H1 (cell line): Measurements from ENCODE around the gene NHERF2. TPM values are rescaled to one million over a fixed set of nuclear protein-coding genes. Genes with fewer than 3 reads are reported as not detected.

Experiments
- ASH2L ChIP-seq: fragments of 200-600, 300-600 bp; sonication (generic); IDR thresholded peaks from one replicate; pipeline ENCODE4 v1.7.1; 2017; ENCODE audit warnings: low read length
- BCL11A ChIP-seq, 2 experiments: IDR thresholded peaks; one replicate each; pipeline ENCODE4 v1.6.1; 2011; ENCODE audit warnings: low read depth in 2 of 2, low read length in 2 of 2, mild to moderate bottlenecking in 2 of 2
- CBX8 ChIP-seq: fragments of 300-800, 300-1000 bp; sonication (generic); IDR thresholded peaks from 2 replicates; pipeline ENCODE4 v1.7.1; 2016; ENCODE audit warnings: low read depth, low read length, borderline replicate concordance
- CHD1 ChIP-seq: IDR thresholded peaks from 2 replicates; pipeline ENCODE4 v1.6.1; 2012; ENCODE audit warnings: low read depth, low read length, improper control_type of control experiment
- RNF2 ChIP-seq: fragments of 200-900, 300-1000 bp; sonication (generic); IDR thresholded peaks from 2 replicates; pipeline ENCODE4 v1.7.1; 2016; ENCODE audit warnings: borderline replicate concordance, low read depth, mild to moderate bottlenecking, antibody characterized with exemption, low read length; ENCODE audit not compliant: poor library complexity, severe bottlenecking; ENCODE audit errors: missing control alignments
- SIX5 ChIP-seq: IDR thresholded peaks from 2 replicates; pipeline ENCODE4 v1.6.1; 2011; ENCODE audit warnings: mild to moderate bottlenecking, low read depth, low read length
- polyA plus RNA-seq, 7 experiments: library from polyadenylated mRNA; depleted of rRNA in 3 of 7; stranded (reverse) in 5 of 7; unstranded in 2 of 7; fragments of >200 nt in 5 of 7; fragments of 200-250 nt in 2 of 7; gene quantifications; 1 replicate in 5 of 7; 2 replicates in 1 of 7; 4 replicates in 1 of 7; pipeline versions ENCODE4 v1.2.1 to v1.2.3, GENCODE V29; 2011 to 2013; ENCODE audit warnings: missing spikeins in 2 of 7, mixed read lengths in 2 of 7
- total RNA-seq: library from RNA; stranded (reverse); fragmentation: NEBNext Ultra II Directional; extraction: Animal tissue kit (Norgen Biotek cat#: 25700); gene quantifications from 2 replicates; pipeline ENCODE4 v1.2.1, GENCODE V29; 2021
- TF ChIP-seq, protein P1 (sequence below): IDR thresholded peaks from 2 replicates; pipeline ENCODE4 v1.6.1; 2012; ENCODE audit warnings: low read length, inconsistent platforms
- TF ChIP-seq, protein P2 (sequence below): fragments of 300-600 bp; sonication (generic); IDR thresholded peaks from 2 replicates; pipeline ENCODE4 v1.7.1; 2012; ENCODE audit warnings: low read length, moderate library complexity, mild to moderate bottlenecking, inconsistent platforms; ENCODE audit not compliant: insufficient replicate concordance

The NHERF2 gene
- total and polyA plus RNA-seq, 2 of the 8 experiments (the other 6 are each of a cell fraction or from before 2014, with no cell fraction given) = 13.9 to 19.3 TPM

DNA sequence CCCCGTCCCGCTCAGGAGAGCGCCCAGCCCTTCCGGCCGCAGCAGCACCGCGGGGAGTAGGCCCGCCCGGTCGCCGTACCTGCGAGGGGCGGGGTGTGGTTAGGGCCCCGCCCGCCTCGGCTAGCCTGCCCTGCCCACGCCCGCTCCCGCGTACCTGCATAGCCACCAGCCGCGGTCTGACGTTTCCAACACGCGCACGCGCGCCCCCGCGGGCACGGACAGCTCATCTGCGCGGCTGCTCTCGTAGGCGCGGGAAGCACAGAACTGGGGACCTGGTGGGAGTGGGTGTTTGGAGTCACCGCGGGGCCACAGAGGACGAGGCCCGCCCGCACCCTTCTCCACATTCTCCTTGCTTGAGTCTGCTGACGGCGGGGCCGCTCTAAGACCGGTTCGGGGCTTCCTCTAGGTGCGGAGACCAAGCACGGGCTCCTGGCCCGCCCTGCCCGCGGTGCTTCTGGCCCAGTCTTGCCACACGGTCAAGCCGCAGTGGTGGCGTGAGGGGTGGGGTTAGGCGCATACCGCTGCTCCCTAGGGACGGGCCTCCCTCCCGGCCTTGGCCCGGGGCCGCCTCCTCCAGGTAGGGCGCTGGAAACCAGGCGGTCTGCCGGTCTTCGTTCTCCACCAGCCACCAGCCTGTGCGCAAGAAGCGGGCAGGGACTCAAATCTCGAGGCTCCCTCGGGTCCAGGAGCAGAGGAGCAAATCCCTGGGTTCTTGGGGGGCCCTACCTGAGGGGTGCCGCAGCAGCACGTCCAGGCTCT, 47.3 kb upstream of the NHERF2 start (continued):
- TF ChIP-seq RNF2 (no peak), BCL11A (IDR thresholded peaks at IDR 0.05; ENCODE audit: low read depth in 2 of 2, low read length in 2 of 2) (no peak), ASH2L (no peak), CBX8 (no peak), SIX5 (no peak), CHD1 (no peak)
- TF ChIP-seq, protein P1, sequence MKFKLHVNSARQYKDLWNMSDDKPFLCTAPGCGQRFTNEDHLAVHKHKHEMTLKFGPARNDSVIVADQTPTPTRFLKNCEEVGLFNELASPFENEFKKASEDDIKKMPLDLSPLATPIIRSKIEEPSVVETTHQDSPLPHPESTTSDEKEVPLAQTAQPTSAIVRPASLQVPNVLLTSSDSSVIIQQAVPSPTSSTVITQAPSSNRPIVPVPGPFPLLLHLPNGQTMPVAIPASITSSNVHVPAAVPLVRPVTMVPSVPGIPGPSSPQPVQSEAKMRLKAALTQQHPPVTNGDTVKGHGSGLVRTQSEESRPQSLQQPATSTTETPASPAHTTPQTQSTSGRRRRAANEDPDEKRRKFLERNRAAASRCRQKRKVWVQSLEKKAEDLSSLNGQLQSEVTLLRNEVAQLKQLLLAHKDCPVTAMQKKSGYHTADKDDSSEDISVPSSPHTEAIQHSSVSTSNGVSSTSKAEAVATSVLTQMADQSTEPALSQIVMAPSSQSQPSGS = no peak; the same call in 1 of the 2 replicates
- TF ChIP-seq, protein P2, sequence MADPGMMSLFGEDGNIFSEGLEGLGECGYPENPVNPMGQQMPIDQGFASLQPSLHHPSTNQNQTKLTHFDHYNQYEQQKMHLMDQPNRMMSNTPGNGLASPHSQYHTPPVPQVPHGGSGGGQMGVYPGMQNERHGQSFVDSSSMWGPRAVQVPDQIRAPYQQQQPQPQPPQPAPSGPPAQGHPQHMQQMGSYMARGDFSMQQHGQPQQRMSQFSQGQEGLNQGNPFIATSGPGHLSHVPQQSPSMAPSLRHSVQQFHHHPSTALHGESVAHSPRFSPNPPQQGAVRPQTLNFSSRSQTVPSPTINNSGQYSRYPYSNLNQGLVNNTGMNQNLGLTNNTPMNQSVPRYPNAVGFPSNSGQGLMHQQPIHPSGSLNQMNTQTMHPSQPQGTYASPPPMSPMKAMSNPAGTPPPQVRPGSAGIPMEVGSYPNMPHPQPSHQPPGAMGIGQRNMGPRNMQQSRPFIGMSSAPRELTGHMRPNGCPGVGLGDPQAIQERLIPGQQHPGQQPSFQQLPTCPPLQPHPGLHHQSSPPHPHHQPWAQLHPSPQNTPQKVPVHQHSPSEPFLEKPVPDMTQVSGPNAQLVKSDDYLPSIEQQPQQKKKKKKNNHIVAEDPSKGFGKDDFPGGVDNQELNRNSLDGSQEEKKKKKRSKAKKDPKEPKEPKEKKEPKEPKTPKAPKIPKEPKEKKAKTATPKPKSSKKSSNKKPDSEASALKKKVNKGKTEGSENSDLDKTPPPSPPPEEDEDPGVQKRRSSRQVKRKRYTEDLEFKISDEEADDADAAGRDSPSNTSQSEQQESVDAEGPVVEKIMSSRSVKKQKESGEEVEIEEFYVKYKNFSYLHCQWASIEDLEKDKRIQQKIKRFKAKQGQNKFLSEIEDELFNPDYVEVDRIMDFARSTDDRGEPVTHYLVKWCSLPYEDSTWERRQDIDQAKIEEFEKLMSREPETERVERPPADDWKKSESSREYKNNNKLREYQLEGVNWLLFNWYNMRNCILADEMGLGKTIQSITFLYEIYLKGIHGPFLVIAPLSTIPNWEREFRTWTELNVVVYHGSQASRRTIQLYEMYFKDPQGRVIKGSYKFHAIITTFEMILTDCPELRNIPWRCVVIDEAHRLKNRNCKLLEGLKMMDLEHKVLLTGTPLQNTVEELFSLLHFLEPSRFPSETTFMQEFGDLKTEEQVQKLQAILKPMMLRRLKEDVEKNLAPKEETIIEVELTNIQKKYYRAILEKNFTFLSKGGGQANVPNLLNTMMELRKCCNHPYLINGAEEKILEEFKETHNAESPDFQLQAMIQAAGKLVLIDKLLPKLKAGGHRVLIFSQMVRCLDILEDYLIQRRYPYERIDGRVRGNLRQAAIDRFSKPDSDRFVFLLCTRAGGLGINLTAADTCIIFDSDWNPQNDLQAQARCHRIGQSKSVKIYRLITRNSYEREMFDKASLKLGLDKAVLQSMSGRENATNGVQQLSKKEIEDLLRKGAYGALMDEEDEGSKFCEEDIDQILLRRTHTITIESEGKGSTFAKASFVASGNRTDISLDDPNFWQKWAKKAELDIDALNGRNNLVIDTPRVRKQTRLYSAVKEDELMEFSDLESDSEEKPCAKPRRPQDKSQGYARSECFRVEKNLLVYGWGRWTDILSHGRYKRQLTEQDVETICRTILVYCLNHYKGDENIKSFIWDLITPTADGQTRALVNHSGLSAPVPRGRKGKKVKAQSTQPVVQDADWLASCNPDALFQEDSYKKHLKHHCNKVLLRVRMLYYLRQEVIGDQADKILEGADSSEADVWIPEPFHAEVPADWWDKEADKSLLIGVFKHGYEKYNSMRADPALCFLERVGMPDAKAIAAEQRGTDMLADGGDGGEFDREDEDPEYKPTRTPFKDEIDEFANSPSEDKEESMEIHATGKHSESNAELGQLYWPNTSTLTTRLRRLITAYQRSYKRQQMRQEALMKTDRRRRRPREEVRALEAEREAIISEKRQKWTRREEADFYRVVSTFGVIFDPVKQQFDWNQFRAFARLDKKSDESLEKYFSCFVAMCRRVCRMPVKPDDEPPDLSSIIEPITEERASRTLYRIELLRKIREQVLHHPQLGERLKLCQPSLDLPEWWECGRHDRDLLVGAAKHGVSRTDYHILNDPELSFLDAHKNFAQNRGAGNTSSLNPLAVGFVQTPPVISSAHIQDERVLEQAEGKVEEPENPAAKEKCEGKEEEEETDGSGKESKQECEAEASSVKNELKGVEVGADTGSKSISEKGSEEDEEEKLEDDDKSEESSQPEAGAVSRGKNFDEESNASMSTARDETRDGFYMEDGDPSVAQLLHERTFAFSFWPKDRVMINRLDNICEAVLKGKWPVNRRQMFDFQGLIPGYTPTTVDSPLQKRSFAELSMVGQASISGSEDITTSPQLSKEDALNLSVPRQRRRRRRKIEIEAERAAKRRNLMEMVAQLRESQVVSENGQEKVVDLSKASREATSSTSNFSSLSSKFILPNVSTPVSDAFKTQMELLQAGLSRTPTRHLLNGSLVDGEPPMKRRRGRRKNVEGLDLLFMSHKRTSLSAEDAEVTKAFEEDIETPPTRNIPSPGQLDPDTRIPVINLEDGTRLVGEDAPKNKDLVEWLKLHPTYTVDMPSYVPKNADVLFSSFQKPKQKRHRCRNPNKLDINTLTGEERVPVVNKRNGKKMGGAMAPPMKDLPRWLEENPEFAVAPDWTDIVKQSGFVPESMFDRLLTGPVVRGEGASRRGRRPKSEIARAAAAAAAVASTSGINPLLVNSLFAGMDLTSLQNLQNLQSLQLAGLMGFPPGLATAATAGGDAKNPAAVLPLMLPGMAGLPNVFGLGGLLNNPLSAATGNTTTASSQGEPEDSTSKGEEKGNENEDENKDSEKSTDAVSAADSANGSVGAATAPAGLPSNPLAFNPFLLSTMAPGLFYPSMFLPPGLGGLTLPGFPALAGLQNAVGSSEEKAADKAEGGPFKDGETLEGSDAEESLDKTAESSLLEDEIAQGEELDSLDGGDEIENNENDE = no peak
